HG03342 (cell line): ENCODE data around the gene SHBG.
"Not testable (repeated sequence)": the region's sequence is repeated elsewhere in the genome, so short reads cannot be mapped to it uniquely, and the experiment has no call there.

ENCODE experiments used
- ATAC-seq: cut with Tn5 transposase; IDR thresholded peaks from one replicate; pipeline ENCODE4 v1.9.1; 2021; ENCODE audit warnings: mild to moderate bottlenecking, moderate library complexity; ENCODE audit not compliant: unreplicated experiment

The SHBG gene

GRCh38 chr17:7611635-7612293 is 18.2 kb upstream of the SHBG start:
- no peak for ATAC-seq

GRCh38 chr17:7612294-7612640 is 17.7 kb upstream of the SHBG start:
- no peak for ATAC-seq

- ATAC-seq: no peak
These were observed 16.0 kb upstream of the SHBG start for GRCh38 chr17:7613769-7614424.

GRCh38 chr17:7614425-7615264 is 15.3 kb upstream of the SHBG start, which contains the start of gene FXR2:
Gene FXR2, minus strand, starts transcription at chr17:7614897. Its CDS starts 365 bp downstream, at chr17:7614532.
- peak; percentile 85 for ATAC-seq

- no peak for ATAC-seq
These were observed 14.6 kb upstream of the SHBG start for GRCh38 chr17:7615265-7615747.

- ATAC-seq: no peak
These were observed 11.3 kb upstream of the SHBG start for GRCh38 chr17:7618608-7619007.

- ATAC-seq: no peak
These were observed 9.1 kb upstream of the SHBG start for GRCh38 chr17:7620835-7621234.

- no peak for ATAC-seq
These were observed 6.3 kb upstream of the SHBG start for GRCh38 chr17:7623661-7624060.

- not testable (repeated sequence) for ATAC-seq
These were observed 4.2 kb upstream of the SHBG start for GRCh38 chr17:7625749-7626148.

GRCh38 chr17:7626307-7626706 is 3.6 kb upstream of the SHBG start:
- no peak for ATAC-seq

- ATAC-seq: no peak
These were observed 3.0 kb upstream of the SHBG start for GRCh38 chr17:7626956-7627249.

GRCh38 chr17:7627250-7628121 is 2.4 kb upstream of the SHBG start, which contains the start of gene SAT2:
Gene SAT2, minus strand, starts transcription at chr17:7627821. Its CDS starts 186 bp downstream, at chr17:7627635.
- peak; percentile 87 for ATAC-seq

GRCh38 chr17:7631398-7632380 is 1.8 kb downstream of the SHBG start:
- ATAC-seq: no peak

- no peak for ATAC-seq
These were observed 2.6 kb downstream of the SHBG start for GRCh38 chr17:7632492-7632894.

- no peak for ATAC-seq
These were observed 3.2 kb downstream of the SHBG start for GRCh38 chr17:7633093-7633492.

GRCh38 chr17:7634384-7634783 is 4.4 kb downstream of the SHBG start:
- no peak for ATAC-seq

GRCh38 chr17:7636163-7636562 is 6.2 kb downstream of the SHBG start:
- ATAC-seq: no peak

- ATAC-seq: no peak
These were observed 10.8 kb downstream of the SHBG start for GRCh38 chr17:7640783-7641182.

GRCh38 chr17:7641635-7642034 is 11.7 kb downstream of the SHBG start:
- not testable (repeated sequence) for ATAC-seq

GRCh38 chr17:7644775-7645174 is 14.8 kb downstream of the SHBG start:
- no peak for ATAC-seq
